Measurements from ENCODE around the gene LPA. TPM values are rescaled to one million over a fixed set of nuclear protein-coding genes. Genes with fewer than 3 reads are reported as not detected.
"Not testable (repeated sequence)": the region's sequence is repeated elsewhere in the genome, so short reads cannot be mapped to it uniquely, and the experiment has no call there.

The LPA gene
- total RNA-seq (2021), result 0.13 and 0.15 TPM in 2 replicates
- long read RNA-seq, result 0 reads

GRCh38 chr6:160664198-160664597 lies at the start of gene LPA:
Gene LPA, minus strand, starts transcription at chr6:160664275. Its CDS starts 61 bp downstream, at chr6:160664214.
- peaks cover 12% of the 10 kb centered on the region in 2 experiments for H3K4me1 Mint-ChIP-seq
- not testable (repeated sequence) for H3K18ac ChIP-seq (ENCODE audit: insufficient read length, low read depth, low read length); H2BK12ac ChIP-seq (ENCODE audit: insufficient read length, low read depth, low read length); H2AFZ ChIP-seq (ENCODE audit: low read length); H4K8ac ChIP-seq (replicated peaks; ENCODE audit: insufficient read length, low read depth, low read length); H3K9ac ChIP-seq (ENCODE audit: extremely low read depth, insufficient read length, low read length); H3K9me3 ChIP-seq (ENCODE audit: control insufficient read depth, low read depth, low read length); H3K4me1 ChIP-seq (ENCODE audit: insufficient read depth, low read length); H2BK15ac ChIP-seq (ENCODE audit: low read depth, low read length); H3K79me2 ChIP-seq (ENCODE audit: insufficient read depth, low read length); H3K4ac ChIP-seq (ENCODE audit: low read depth, low read length); H3K4me3 Mint-ChIP-seq; H3K27me3 ChIP-seq (ENCODE audit: insufficient read depth, low read length); H2BK120ac ChIP-seq (ENCODE audit: low read depth, low read length, poor library complexity, severe bottlenecking); H4K5ac ChIP-seq (ENCODE audit: insufficient read length, low read depth, low read length); H3K9me3 Mint-ChIP-seq; H3K27ac Mint-ChIP-seq; H2BK5ac ChIP-seq (ENCODE audit: insufficient read length, low read length); H4K20me1 ChIP-seq (ENCODE audit: control insufficient read depth, insufficient read depth, insufficient read length); H3K36me3 Mint-ChIP-seq (ENCODE audit: insufficient read depth in 1 of 3, low read depth in 3 of 3); H2BK20ac ChIP-seq (ENCODE audit: low read depth, low read length, poor library complexity, severe bottlenecking); H3K4me2 ChIP-seq (ENCODE audit: insufficient read depth, insufficient read length, low read length); H3K56ac ChIP-seq (ENCODE audit: insufficient read length, low read depth, low read length); H3K23ac ChIP-seq (ENCODE audit: insufficient read length, low read depth, low read length); H3K23me2 ChIP-seq (ENCODE audit: insufficient read length, low read depth, low read length, poor library complexity, severe bottlenecking); H4K91ac ChIP-seq (ENCODE audit: insufficient read length, low read depth, low read length); H3K14ac ChIP-seq (ENCODE audit: insufficient read depth, low read length); H3K79me1 ChIP-seq (ENCODE audit: insufficient read depth, low read depth, low read length, poor library complexity, severe bottlenecking); H3K27ac ChIP-seq (ENCODE audit: insufficient read length, low read depth, low read length); H3T11ph ChIP-seq (ENCODE audit: low read length); DNase-seq; H2AK5ac ChIP-seq (ENCODE audit: insufficient read length, low read length)
- no CpG with 5 or more reads among the region's 1 CpG for WGBS (ENCODE audit: extremely low coverage, insufficient read length, low lambda C conversion rate)
- H3K27me3 Mint-ChIP-seq (ENCODE audit: low read depth), result peaks cover 13% of the 10 kb centered on the region

- H3K4me1 Mint-ChIP-seq; H2AFZ ChIP-seq (ENCODE audit: low read length); H3K27ac ChIP-seq (ENCODE audit: insufficient read length, low read depth, low read length); H4K91ac ChIP-seq (ENCODE audit: insufficient read length, low read depth, low read length); H3K4ac ChIP-seq (ENCODE audit: low read depth, low read length); H4K8ac ChIP-seq (replicated peaks; ENCODE audit: insufficient read length, low read depth, low read length); H3K79me1 ChIP-seq (ENCODE audit: insufficient read depth, low read depth, low read length, poor library complexity, severe bottlenecking); H3K9me3 ChIP-seq (ENCODE audit: control insufficient read depth, low read depth, low read length); H2BK12ac ChIP-seq (ENCODE audit: insufficient read length, low read depth, low read length); H3K14ac ChIP-seq (ENCODE audit: insufficient read depth, low read length); H2BK120ac ChIP-seq (ENCODE audit: low read depth, low read length, poor library complexity, severe bottlenecking); H3K23ac ChIP-seq (ENCODE audit: insufficient read length, low read depth, low read length); H2BK5ac ChIP-seq (ENCODE audit: insufficient read length, low read length); H3K4me2 ChIP-seq (ENCODE audit: insufficient read depth, insufficient read length, low read length); H3T11ph ChIP-seq (ENCODE audit: low read length); H3K36me3 Mint-ChIP-seq (ENCODE audit: insufficient read depth in 1 of 3, low read depth in 3 of 3); H3K27me3 Mint-ChIP-seq (ENCODE audit: low read depth); H3K27ac Mint-ChIP-seq; H3K23me2 ChIP-seq (ENCODE audit: insufficient read length, low read depth, low read length, poor library complexity, severe bottlenecking); H4K5ac ChIP-seq (ENCODE audit: insufficient read length, low read depth, low read length); H3K27me3 ChIP-seq (ENCODE audit: insufficient read depth, low read length); H3K4me3 Mint-ChIP-seq; H3K18ac ChIP-seq (ENCODE audit: insufficient read length, low read depth, low read length); H4K20me1 ChIP-seq (ENCODE audit: control insufficient read depth, insufficient read depth, insufficient read length); H2BK15ac ChIP-seq (ENCODE audit: low read depth, low read length); DNase-seq; H3K56ac ChIP-seq (ENCODE audit: insufficient read length, low read depth, low read length); H2BK20ac ChIP-seq (ENCODE audit: low read depth, low read length, poor library complexity, severe bottlenecking); H3K79me2 ChIP-seq (ENCODE audit: insufficient read depth, low read length); H2AK5ac ChIP-seq (ENCODE audit: insufficient read length, low read length); H3K4me1 ChIP-seq (ENCODE audit: insufficient read depth, low read length); H3K9me3 Mint-ChIP-seq; H3K9ac ChIP-seq (ENCODE audit: extremely low read depth, insufficient read length, low read length): not testable (repeated sequence)
These were observed 44.9 kb upstream of the LPA start for GRCh38 chr6:160708993-160709392.

Measured in H9 (cell line).